ENCODE results near the gene CTNNA3. TPM values are rescaled to one million over a fixed set of nuclear protein-coding genes. Genes with fewer than 3 reads are reported as not detected.
"Not testable (repeated sequence)": the region's sequence is repeated elsewhere in the genome, so short reads cannot be mapped to it uniquely, and the experiment has no call there.

CTNNA3 gene
- total RNA-seq, result 0.32 TPM in 1 of 2 replicates, not detected in the other

DNA sequence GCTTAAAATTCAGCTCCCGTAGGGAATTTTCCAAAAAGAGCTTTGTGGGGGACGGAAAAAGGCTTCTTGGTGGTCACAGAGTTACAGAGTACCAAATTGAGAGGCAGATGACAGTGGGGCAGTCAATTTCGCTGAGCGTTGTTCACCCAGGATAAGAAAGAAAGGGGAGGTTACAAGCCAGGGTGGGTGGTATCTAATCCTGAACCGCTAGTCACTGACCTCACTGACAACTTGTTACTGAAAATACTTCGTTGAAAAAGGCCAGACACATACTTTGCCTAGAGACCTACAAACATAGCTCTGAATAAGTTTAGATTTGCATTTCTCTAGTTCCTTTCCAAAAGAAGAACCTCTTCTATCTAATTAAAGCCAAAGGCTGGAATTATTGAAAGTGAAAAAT lies at the start of gene CTNNA3:
Gene CTNNA3 (minus strand): TSS at position 167 of the 400 bp plus-strand sequence.
- intact Hi-C loops (cut with micrococcal nuclease), result no loop called here

- intact Hi-C loops (cut with micrococcal nuclease), result no loop called here
Measured at GRCh38 chr10:67735430-67735829, 39.4 kb upstream of the CTNNA3 start.

DNA sequence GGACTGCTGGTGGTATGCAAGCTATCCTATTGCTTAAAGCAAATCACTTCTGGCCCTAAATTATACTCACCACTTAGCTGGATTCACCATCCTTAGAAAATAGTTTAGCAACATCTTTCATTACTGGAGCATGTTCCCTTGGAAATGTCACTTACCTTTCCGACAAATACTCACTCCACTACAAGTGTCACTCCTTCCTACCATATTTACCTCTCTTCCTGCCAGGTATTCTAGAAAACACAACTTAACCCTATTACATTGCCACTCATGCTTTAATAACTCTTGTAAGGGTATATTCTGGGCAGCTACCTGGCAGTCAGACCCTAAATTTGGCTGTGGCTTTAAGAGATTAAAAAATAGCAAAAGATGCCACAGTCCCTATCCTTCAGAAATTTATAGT lies 37.5 kb upstream of the CTNNA3 start:
- intact Hi-C loops (cut with micrococcal nuclease), result no loop called here

- intact Hi-C loops (cut with micrococcal nuclease), result no loop called here
Measured at GRCh38 chr10:67725567-67725966, 29.6 kb upstream of the CTNNA3 start.

- intact Hi-C loops (cut with micrococcal nuclease), result no loop called here
Measured at GRCh38 chr10:67723601-67724000, 27.6 kb upstream of the CTNNA3 start.

GRCh38 chr10:67722113-67722512 lies 26.1 kb upstream of the CTNNA3 start:
- intact Hi-C loops (cut with micrococcal nuclease), result no loop called here

DNA sequence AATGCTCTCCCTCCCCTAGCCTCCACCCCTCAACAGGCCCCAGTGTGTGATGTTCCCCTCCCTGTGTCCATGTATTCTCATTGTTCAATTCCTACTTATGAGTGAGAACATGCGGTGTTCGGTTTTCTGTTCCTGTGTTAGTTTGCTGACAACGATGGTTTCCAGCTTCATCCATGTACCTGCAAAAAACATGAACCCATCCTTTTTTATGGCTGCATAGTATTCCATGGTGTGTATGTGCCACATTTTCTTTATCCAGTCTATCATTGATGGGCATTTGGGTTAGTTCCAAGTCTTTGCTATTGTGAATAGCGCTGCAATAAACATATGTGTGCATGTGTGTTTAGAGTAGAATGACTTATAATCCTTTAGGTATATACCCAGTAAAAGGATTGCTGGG lies 20.5 kb upstream of the CTNNA3 start:
- intact Hi-C loops (cut with micrococcal nuclease), result not testable (repeated sequence)

- intact Hi-C loops (cut with micrococcal nuclease), result no loop called here
Measured at GRCh38 chr10:67705921-67706320, 9.9 kb upstream of the CTNNA3 start.

GRCh38 chr10:67699613-67700270 lies 3.7 kb upstream of the CTNNA3 start:
- intact Hi-C loops (cut with micrococcal nuclease), result not testable (repeated sequence)

DNA sequence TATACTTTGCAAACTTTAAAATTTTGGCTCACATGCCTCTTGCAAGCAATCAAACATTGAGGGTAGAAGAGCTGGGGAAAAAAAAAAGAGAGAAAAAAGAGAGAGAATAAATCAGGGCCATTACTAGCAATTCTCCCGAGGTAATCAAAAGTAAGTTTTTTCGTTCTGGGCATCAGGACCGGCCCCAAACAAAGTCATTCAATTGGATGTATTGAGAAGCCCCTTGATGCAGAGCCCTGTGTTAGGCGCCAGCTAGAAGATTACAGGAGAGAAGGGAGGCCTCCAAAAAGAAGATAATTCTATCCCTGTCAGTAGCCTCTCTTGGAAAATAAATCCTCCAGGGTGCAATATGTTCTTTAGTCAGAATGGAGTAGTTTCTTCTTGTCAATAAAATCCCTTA lies 2.2 kb upstream of the CTNNA3 start:
- intact Hi-C loops (cut with micrococcal nuclease), result no loop called here

DNA sequence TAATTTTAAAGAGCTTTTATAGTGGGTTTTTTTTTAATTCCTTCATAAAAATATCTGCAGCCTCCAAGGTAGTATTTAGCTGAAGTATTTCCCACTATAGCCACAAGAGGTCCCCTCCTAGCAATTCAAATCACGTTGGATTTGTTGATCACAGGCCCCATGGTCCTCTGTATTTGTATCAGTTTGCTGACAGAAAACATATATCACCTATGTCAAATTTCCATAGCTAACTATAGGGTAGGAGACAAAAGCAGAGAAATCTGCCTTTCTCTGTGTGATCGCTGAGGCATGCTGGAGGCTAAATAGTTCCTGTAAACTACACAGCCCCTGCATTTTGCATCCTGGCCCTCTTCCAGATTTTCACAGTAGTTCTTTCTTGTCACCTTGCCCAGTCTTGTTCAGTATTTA lies 1.7 kb upstream of the CTNNA3 start:
- intact Hi-C loops (cut with micrococcal nuclease), result loop anchor here (1.0 kb wide), 2 partner anchors 67 to 83 kb away; no protein-coding TSS in a partner anchor

- intact Hi-C loops (cut with micrococcal nuclease), result loop anchor here (1.0 kb wide), 2 partner anchors 68 to 84 kb away; no protein-coding TSS in a partner anchor
Measured at GRCh38 chr10:67696679-67697078, 684 bp upstream of the CTNNA3 start.

GRCh38 chr10:67695555-67695954 lies 440 bp downstream of the CTNNA3 start:
- intact Hi-C loops (cut with micrococcal nuclease), result no loop called here

DNA sequence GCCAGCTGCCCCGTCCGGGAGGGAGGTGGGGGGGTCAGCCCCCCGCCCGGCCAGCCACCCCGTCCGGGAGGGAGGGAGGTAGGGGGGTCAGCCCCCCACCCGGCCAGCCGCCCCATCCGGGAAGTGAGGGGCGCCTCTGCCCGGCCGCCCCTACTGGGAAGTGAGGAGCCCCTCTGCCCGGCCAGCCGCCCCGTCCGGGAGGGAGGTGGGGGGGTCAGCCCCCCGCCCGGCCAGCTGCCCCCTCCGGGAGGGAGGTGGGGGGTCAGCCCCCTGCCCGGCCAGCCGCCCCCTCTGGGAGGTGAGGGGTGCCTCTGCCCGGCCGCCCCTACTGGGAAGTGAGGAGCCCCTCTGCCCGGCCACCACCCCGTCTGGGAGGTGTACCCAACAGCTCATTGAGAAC lies 4.1 kb downstream of the CTNNA3 start:
- intact Hi-C loops (cut with micrococcal nuclease), result not testable (repeated sequence)

DNA sequence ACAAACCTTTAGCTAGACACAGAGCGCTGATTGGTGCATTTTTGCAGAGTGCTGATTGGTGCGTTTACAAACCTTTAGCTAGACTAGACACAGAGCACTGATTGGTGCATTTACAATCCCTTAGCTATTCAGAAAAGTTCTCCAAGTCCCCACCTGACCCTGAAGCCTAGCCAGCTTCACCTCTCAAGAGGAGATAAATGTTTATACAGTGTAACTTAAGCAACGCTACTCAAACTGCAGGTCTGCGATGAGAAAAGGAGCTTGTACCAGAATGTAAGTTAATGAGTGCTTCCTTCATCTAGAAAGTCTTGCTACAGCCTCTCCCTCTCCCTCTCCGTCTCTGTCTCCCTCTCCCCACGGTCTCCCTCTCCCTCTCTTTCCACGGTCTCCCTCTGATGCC lies 5.5 kb downstream of the CTNNA3 start:
- intact Hi-C loops (cut with micrococcal nuclease), result not testable (repeated sequence)

GRCh38 chr10:67684140-67684539 lies 11.9 kb downstream of the CTNNA3 start:
- intact Hi-C loops (cut with micrococcal nuclease), result not testable (repeated sequence)

- intact Hi-C loops (cut with micrococcal nuclease), result no loop called here
Measured at GRCh38 chr10:67678335-67678974, 17.5 kb downstream of the CTNNA3 start.

GRCh38 chr10:67676208-67676825 lies 19.7 kb downstream of the CTNNA3 start:
- intact Hi-C loops (cut with micrococcal nuclease), result no loop called here

DNA sequence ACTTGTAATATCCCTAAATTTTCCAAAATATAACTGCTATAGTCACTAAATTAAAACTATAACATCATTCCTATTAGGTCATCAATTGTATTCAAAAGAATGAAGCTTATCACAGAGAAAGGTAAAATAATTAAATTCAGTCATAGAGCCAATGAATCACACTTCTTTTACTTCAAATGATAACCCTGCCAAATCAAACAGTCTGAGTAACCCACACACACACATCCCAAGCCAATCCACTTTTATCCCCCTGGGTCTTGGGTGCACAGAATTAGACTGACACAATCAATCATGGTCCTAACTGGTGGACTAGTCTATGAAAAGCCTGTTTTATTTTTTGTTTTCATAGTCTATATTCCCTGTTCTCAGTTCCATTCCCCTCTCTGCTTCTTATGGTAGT lies 25.6 kb downstream of the CTNNA3 start:
- intact Hi-C loops (cut with micrococcal nuclease), result no loop called here

- intact Hi-C loops (cut with micrococcal nuclease), result no loop called here
Measured at GRCh38 chr10:67669978-67670377, 26.0 kb downstream of the CTNNA3 start.

DNA sequence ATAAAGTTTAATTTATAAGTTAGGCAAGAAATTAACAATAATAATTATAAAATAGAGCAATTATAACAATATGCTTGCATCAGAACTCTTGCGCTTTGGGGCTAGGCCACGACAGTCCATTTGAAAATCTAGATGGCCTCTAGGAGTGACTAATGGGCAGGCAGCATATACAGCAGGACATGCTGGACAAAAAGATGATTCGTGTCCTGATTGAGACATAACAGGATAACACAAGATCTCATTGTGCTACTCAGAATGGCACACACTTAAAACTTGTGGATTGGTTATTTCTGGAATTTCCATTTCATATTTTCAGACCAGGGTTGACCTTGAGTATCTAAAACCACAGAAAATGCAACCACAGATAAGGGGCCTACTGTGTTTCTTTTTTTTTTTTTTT lies 27.5 kb downstream of the CTNNA3 start:
- intact Hi-C loops (cut with micrococcal nuclease), result no loop called here

- intact Hi-C loops (cut with micrococcal nuclease), result no loop called here
Measured at GRCh38 chr10:67667035-67667425, 29.0 kb downstream of the CTNNA3 start.
